HCT116 (cell line): ENCODE results near the gene ADGRL3. TPM values are rescaled to one million over a fixed set of nuclear protein-coding genes. Genes with fewer than 3 reads are reported as not detected.

Source experiments
- ATAC-seq: fragments of 200-7000 bp; cut with Tn5 transposase; 2 replicates; pipeline ENCODE4 v1.9.1; 2020; ENCODE audit warnings: mild to moderate bottlenecking, moderate library complexity
- BruUV-seq: library from RNA; stranded (reverse); fragments of 400-500 nt; replicated peaks from 2 replicates; lab custom pipeline; 2021; lab: Mats Ljungman, UMichigan
- CTCF ChIA-PET: fragments of 300-600 bp; sonication (Branson Sonifier 250); formaldehyde crosslinking; loops from one replicate; lab custom pipeline; 2021; ENCODE audit warnings: antibody characterized with exemption; lab: Charles Lee
- POLR2A ChIA-PET: fragments of 300-600, 350-600 bp; sonication (Branson Sonifier 250); formaldehyde crosslinking; loops from one replicate; lab custom pipeline; 2021; ENCODE audit warnings: antibody characterized with exemption; lab: Charles Lee
- RAD21 ChIA-PET, 2 experiments: fragments of 300-600 bp; sonication (Branson Sonifier 250); formaldehyde crosslinking; loops; one replicate each; lab custom pipeline; 2023; ENCODE audit warnings: low total read pairs in 2 of 2; ENCODE audit not compliant: uncharacterized antibody in 2 of 2, unreplicated experiment in 2 of 2, low non-redundant PET in 1 of 2; lab: Charles Lee
- DNase-seq: peaks from one replicate; pipeline ENCODE4 v3.0.0-alpha.2; 2010; ENCODE audit warnings: low read depth, low spot score
- H2AFZ ChIP-seq: fragments of 200-600 bp; shearing (Covaris generic), sonication (generic); 2 replicates; pipeline ENCODE4 v1.6.1; 2017; ENCODE audit warnings: low read depth, mixed run types, mixed read lengths, antibody characterized with exemption, low read length; ENCODE audit not compliant: poor library complexity, severe bottlenecking
- H3K27ac ChIP-seq: 2 replicates; pipeline ENCODE4 v1.5.1; 2012; ENCODE audit warnings: low read depth, low read length
- H3K27me3 ChIP-seq: fragments of 200-600 bp; sonication (generic); 2 replicates; pipeline ENCODE4 v1.6.1; 2016; ENCODE audit warnings: mixed run types, low read length, mixed read lengths; ENCODE audit not compliant: insufficient read depth
- H3K36me3 ChIP-seq, 2 experiments: fragments of 200-500 bp in 1 of 2; fragments of 200-600 bp in 1 of 2; sonication (Bioruptor generic) in 1 of 2; sonication (generic) in 1 of 2; 2 replicates each; pipeline versions ENCODE4 v1.5.1 to v1.6.1; 2014 to 2016; ENCODE audit warnings: low read length in 2 of 2, inconsistent platforms in 1 of 2, mixed read lengths in 1 of 2, mixed run types in 1 of 2; ENCODE audit not compliant: insufficient read depth in 2 of 2, control insufficient read depth in 1 of 2
- H3K4me1 ChIP-seq, 2 experiments: fragments of 200-600 bp in 1 of 2; sonication (generic) in 1 of 2; 2 replicates each; pipeline versions ENCODE4 v1.5.1 to v1.6.1; 2012 to 2017; ENCODE audit warnings: low read length in 2 of 2, inconsistent platforms in 1 of 2, mild to moderate bottlenecking in 1 of 2, mixed read lengths in 1 of 2, mixed run types in 1 of 2, moderate library complexity in 1 of 2; ENCODE audit not compliant: insufficient read depth in 2 of 2, control insufficient read depth in 1 of 2
- H3K4me2 ChIP-seq: fragments of 200-600 bp; sonication (generic); 2 replicates; pipeline ENCODE4 v1.6.1; 2017; ENCODE audit warnings: mixed run types, low read length, mixed read lengths
- H3K4me3 ChIP-seq, 2 experiments: fragments of 200-600 bp in 1 of 2; sonication (generic) in 1 of 2; replicated peaks in 1 of 2; 2 replicates each; pipeline ENCODE4 v1.5.1; 2011 to 2016; ENCODE audit warnings: low read length in 2 of 2, control low read depth in 1 of 2, low read depth in 1 of 2, mild to moderate bottlenecking in 1 of 2, mixed read lengths in 1 of 2, mixed run types in 1 of 2
- H3K79me2 ChIP-seq: fragments of 200-600 bp; sonication (generic); 2 replicates; pipeline ENCODE4 v1.6.1; 2017; ENCODE audit warnings: mild to moderate bottlenecking, mixed run types, low read length, moderate library complexity, mixed read lengths; ENCODE audit not compliant: insufficient read depth
- H3K9ac ChIP-seq: fragments of 200-600 bp; sonication (generic); 2 replicates; pipeline ENCODE4 v1.6.1; 2016; ENCODE audit warnings: low read length, mixed read lengths
- H3K9me2 ChIP-seq: fragments of 200-600 bp; sonication (generic), shearing (Covaris generic); 2 replicates; pipeline ENCODE4 v1.6.1; 2017; ENCODE audit warnings: mixed run types, mild to moderate bottlenecking, moderate library complexity; ENCODE audit not compliant: insufficient read depth
- H3K9me3 ChIP-seq, 2 experiments: fragments of 200-500 bp in 1 of 2; fragments of 200-600 bp in 1 of 2; sonication (Bioruptor generic) in 1 of 2; sonication (generic) in 1 of 2; 2 replicates each; pipeline ENCODE4 v1.6.1; 2014 to 2017; ENCODE audit warnings: low read length in 2 of 2, mixed read lengths in 2 of 2, inconsistent platforms in 1 of 2, low read depth in 1 of 2, mild to moderate bottlenecking in 1 of 2, mixed run types in 1 of 2, moderate library complexity in 1 of 2; ENCODE audit not compliant: control insufficient read depth in 1 of 2, insufficient read depth in 1 of 2
- H4K20me1 ChIP-seq: fragments of 200-600 bp; sonication (generic), shearing (Covaris generic); 2 replicates; pipeline ENCODE4 v1.6.1; 2017; ENCODE audit warnings: mixed run types, mild to moderate bottlenecking, moderate library complexity; ENCODE audit not compliant: insufficient read depth
- CBX3 ChIP-seq: IDR thresholded peaks from 2 replicates; pipeline ENCODE4 v1.6.1; 2012; ENCODE audit warnings: low read depth
- EGR1 ChIP-seq: IDR thresholded peaks from 2 replicates; pipeline ENCODE4 v1.6.1; 2012; ENCODE audit warnings: low read depth
- EZH2 ChIP-seq: fragments of 200-600 bp; sonication (generic); IDR thresholded peaks from 2 replicates; pipeline ENCODE4 v1.6.1; 2017; ENCODE audit warnings: antibody characterized with exemption, mixed run types
- EZH2phosphoT487 ChIP-seq: fragments of 200-600 bp; IDR thresholded peaks from 2 replicates; pipeline ENCODE4 v1.6.1; 2018; ENCODE audit warnings: antibody characterized with exemption, borderline replicate concordance
- FOSL1 ChIP-seq: IDR thresholded peaks from 2 replicates; pipeline ENCODE4 v1.6.1; 2012; ENCODE audit warnings: low read depth
- JUND ChIP-seq: IDR thresholded peaks from 2 replicates; pipeline ENCODE4 v1.6.1; 2012
- POLR2AphosphoS5 ChIP-seq: IDR thresholded peaks from 2 replicates; pipeline ENCODE4 v1.6.1; 2011; ENCODE audit warnings: mild to moderate bottlenecking, low read depth, low read length, moderate library complexity
- SIN3A ChIP-seq: IDR thresholded peaks from 2 replicates; pipeline ENCODE4 v1.6.1; 2012; ENCODE audit warnings: low read depth
- SP1 ChIP-seq: IDR thresholded peaks from 2 replicates; pipeline ENCODE4 v1.6.1; 2012; ENCODE audit warnings: low read depth
- SRF ChIP-seq: IDR thresholded peaks from 2 replicates; pipeline ENCODE4 v1.6.1; 2012; ENCODE audit warnings: low read depth
- TCF7L2 ChIP-seq: IDR thresholded peaks from 2 replicates; pipeline ENCODE4 v1.7.0; 2011; ENCODE audit warnings: borderline replicate concordance, inconsistent platforms; ENCODE audit not compliant: insufficient read depth, insufficient read length; ENCODE audit errors: extremely low read depth
- YY1 ChIP-seq: IDR thresholded peaks from 2 replicates; pipeline ENCODE4 v1.6.1; 2011; ENCODE audit warnings: low read length, low read depth, moderate library complexity, mild to moderate bottlenecking; ENCODE audit not compliant: insufficient replicate concordance; ENCODE audit errors: extremely low read depth
- ZFX ChIP-seq: fragments of 450-650 bp; IDR thresholded peaks from 2 replicates; pipeline ENCODE4 v1.6.1; 2017
- ZNF274 ChIP-seq: fragments of 200-500 bp; sonication (Bioruptor generic); IDR thresholded peaks from 2 replicates; pipeline ENCODE4 v1.6.1; 2014; ENCODE audit warnings: mild to moderate bottlenecking, low read depth, low read length, inconsistent platforms
- intact Hi-C: fragments of 100-400 bp; cut with micrococcal nuclease; formaldehyde crosslinking; loops from 2 replicates; pipeline ENCODE4 v1.10.0; 2022
- total RNA-seq: library from RNA; stranded (reverse); gene quantifications from one replicate; pipeline ENCODE4 v1.2.1, GENCODE V29; 2021; ENCODE audit not compliant: unreplicated experiment
- TF ChIP-seq, protein P1 (sequence below): IDR thresholded peaks from 2 replicates; pipeline ENCODE4 v1.6.1; 2012; ENCODE audit warnings: low read depth
- TF ChIP-seq, protein P2 (sequence below): IDR thresholded peaks from 2 replicates; pipeline ENCODE4 v1.6.1; 2012
- TF ChIP-seq, protein P3 (sequence below), 3 experiments: fragments of 200-600 bp in 1 of 3; sonication (generic) in 1 of 3; IDR thresholded peaks in 2 of 3; conservative IDR thresholded peaks in 1 of 3; 2 replicates each; pipeline ENCODE4 v1.5.1; 2012 to 2017; ENCODE audit warnings: low read depth in 2 of 3, low read length in 2 of 3, antibody characterized with exemption in 1 of 3, borderline replicate concordance in 1 of 3, control low read depth in 1 of 3, mild to moderate bottlenecking in 1 of 3, mixed read lengths in 1 of 3, mixed run types in 1 of 3, moderate library complexity in 1 of 3; ENCODE audit not compliant: insufficient read depth in 1 of 3
- TF ChIP-seq, protein P4 (sequence below): IDR thresholded peaks from 2 replicates; pipeline ENCODE4 v1.6.1; 2012

Gene ADGRL3
- total RNA-seq, 1 experiment from 2014 or later, result not detected

DNA sequence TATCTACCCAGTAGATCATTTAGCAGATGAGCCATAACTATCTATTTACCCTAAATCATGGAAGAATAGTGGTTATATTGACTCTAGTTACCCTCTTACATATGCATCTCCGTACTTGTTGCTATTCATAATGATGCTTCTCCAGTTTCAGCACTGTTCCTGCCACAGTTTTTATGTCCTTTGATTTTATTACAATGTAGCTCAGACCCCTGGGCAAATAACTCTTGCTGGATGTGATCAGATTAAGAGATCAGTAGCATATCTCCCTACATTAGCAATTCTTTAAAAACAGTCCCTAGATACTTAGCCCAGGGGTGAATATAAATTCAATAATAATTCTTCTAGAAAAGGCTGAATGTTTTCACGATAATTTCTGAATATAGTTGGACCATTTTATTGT is 696.5 kb downstream of the ADGRL3 start:
- no peaks in the 10 kb centered on the region for H3K79me2 ChIP-seq
- intact Hi-C loops, result no loop called here
- no peak overlapping the region for H3K4me2 ChIP-seq
- no peak for ATAC-seq
- DNase-seq, result no peak
- no peaks in the 10 kb centered on the region for H3K4me1 ChIP-seq
- H3K9ac ChIP-seq, result no peak overlapping the region
- RAD21 ChIA-PET, result no interaction called here
- H3K27ac ChIP-seq, result no peak overlapping the region
- no peaks in the 10 kb centered on the region for H3K9me2 ChIP-seq
- BruUV-seq, result no TSS peak
- POLR2A ChIA-PET, result no interaction called here
- TF ChIP-seq, protein P1, sequence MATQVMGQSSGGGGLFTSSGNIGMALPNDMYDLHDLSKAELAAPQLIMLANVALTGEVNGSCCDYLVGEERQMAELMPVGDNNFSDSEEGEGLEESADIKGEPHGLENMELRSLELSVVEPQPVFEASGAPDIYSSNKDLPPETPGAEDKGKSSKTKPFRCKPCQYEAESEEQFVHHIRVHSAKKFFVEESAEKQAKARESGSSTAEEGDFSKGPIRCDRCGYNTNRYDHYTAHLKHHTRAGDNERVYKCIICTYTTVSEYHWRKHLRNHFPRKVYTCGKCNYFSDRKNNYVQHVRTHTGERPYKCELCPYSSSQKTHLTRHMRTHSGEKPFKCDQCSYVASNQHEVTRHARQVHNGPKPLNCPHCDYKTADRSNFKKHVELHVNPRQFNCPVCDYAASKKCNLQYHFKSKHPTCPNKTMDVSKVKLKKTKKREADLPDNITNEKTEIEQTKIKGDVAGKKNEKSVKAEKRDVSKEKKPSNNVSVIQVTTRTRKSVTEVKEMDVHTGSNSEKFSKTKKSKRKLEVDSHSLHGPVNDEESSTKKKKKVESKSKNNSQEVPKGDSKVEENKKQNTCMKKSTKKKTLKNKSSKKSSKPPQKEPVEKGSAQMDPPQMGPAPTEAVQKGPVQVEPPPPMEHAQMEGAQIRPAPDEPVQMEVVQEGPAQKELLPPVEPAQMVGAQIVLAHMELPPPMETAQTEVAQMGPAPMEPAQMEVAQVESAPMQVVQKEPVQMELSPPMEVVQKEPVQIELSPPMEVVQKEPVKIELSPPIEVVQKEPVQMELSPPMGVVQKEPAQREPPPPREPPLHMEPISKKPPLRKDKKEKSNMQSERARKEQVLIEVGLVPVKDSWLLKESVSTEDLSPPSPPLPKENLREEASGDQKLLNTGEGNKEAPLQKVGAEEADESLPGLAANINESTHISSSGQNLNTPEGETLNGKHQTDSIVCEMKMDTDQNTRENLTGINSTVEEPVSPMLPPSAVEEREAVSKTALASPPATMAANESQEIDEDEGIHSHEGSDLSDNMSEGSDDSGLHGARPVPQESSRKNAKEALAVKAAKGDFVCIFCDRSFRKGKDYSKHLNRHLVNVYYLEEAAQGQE, result no peak
- TF ChIP-seq FOSL1 (no peak), TCF7L2 (no peak), JUND (no peak), SP1 (no peak), ZFX (no peak), EZH2 (no peak), EZH2phosphoT487 (no peak), POLR2AphosphoS5 (no peak), SIN3A (no peak), ZNF274 (no peak), YY1 (no peak), SRF (no peak), EGR1 (no peak), CBX3 (no peak)
- TF ChIP-seq, protein P2, sequence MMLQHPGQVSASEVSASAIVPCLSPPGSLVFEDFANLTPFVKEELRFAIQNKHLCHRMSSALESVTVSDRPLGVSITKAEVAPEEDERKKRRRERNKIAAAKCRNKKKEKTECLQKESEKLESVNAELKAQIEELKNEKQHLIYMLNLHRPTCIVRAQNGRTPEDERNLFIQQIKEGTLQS, result no peak
- TF ChIP-seq, protein P3, sequence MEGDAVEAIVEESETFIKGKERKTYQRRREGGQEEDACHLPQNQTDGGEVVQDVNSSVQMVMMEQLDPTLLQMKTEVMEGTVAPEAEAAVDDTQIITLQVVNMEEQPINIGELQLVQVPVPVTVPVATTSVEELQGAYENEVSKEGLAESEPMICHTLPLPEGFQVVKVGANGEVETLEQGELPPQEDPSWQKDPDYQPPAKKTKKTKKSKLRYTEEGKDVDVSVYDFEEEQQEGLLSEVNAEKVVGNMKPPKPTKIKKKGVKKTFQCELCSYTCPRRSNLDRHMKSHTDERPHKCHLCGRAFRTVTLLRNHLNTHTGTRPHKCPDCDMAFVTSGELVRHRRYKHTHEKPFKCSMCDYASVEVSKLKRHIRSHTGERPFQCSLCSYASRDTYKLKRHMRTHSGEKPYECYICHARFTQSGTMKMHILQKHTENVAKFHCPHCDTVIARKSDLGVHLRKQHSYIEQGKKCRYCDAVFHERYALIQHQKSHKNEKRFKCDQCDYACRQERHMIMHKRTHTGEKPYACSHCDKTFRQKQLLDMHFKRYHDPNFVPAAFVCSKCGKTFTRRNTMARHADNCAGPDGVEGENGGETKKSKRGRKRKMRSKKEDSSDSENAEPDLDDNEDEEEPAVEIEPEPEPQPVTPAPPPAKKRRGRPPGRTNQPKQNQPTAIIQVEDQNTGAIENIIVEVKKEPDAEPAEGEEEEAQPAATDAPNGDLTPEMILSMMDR (IDR thresholded peaks at IDR 0.05 in 2 of 3, conservative IDR thresholded peaks at IDR 0.05 in 1 of 3; ENCODE audit: borderline replicate concordance in 1 of 3, insufficient read depth in 1 of 3, low read depth in 2 of 3, low read length in 2 of 3), result no peak
- TF ChIP-seq, protein P4, sequence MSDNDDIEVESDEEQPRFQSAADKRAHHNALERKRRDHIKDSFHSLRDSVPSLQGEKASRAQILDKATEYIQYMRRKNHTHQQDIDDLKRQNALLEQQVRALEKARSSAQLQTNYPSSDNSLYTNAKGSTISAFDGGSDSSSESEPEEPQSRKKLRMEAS, result no peak
- H2AFZ ChIP-seq, result no peak overlapping the region
- no peaks in the 10 kb centered on the region for H3K27me3 ChIP-seq
- no peaks in the 10 kb centered on the region for H4K20me1 ChIP-seq
- H3K9me3 ChIP-seq, result peaks cover 8 to 15% of the 10 kb centered on the region in 2 experiments; a peak in 2 of 4 replicates
- no peaks in the 10 kb centered on the region for H3K36me3 ChIP-seq
- CTCF ChIA-PET, result no interaction called here
- H3K4me3 ChIP-seq, result no peak overlapping the region
